ENCODE data around the gene CYP2A6.
"Not testable (repeated sequence)": the region's sequence is repeated elsewhere in the genome, so short reads cannot be mapped to it uniquely, and the experiment has no call there.

- TF ChIP-seq CTCF (IDR thresholded peaks at IDR 0.05; ENCODE audit: low read depth, low read length); EZH2phosphoT487 (IDR thresholded peaks at IDR 0.05; ENCODE audit: low read depth): not testable (repeated sequence)
Measured at GRCh38 chr19:40899964-40900363, 49.7 kb upstream of the CYP2A6 start.
